Measurements from ENCODE around the gene DNAAF2.
"Not testable (repeated sequence)": the region's sequence is repeated elsewhere in the genome, so short reads cannot be mapped to it uniquely, and the experiment has no call there.

Gene DNAAF2

DNA sequence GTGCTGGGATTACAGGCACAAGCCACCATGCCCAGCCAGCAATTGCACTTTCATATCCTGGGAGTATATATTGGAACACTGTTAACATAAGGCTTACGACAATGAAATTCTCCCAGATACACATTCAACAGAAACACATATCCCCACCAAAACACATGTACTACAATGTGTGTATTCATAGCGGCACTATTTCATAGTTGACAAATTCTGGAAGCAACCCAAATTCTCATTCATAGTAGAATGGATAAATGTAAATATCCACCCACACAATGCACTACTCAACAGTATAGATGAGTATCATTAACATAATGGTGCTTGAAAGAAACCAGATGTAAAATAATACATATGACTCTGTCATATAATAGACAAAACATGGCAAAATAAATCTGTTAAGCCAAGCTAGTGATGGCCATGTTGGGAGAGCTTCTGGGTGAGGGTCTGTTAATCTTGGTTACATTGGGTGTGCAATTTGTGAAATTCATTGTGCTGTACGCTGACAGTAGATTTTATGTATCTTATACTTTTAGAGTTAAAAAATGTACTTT lies 2.6 kb upstream of the DNAAF2 start:
- no peak for TF ChIP-seq POLR2A (IDR thresholded peaks at IDR 0.05; ENCODE audit: low read depth, low read length)
- DNase-seq (ENCODE audit: insufficient read length, low spot score) (no peak), FAIRE-seq (no peak)

DNA sequence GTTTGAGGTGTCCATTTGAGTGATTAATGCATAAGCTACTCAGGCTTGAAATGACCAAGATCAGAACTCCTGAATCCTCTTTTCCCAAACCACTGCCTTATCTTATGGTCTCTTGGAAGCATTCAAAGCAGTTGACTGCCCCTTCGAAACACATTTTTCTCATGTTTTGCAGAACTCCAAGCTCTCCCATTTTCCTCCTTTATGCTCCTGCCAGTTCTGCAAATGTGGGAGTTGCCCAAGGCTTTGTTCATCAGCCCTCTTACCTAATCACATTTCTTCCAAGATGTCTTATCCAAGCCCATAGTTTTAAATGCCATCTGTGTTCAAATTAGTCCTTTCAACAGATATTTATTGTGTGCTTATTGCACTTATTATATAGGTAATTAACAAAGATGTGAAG lies 1.8 kb upstream of the DNAAF2 start:
- DNase-seq (ENCODE audit: insufficient read length, low spot score): no peak
- no peak for TF ChIP-seq POLR2A (IDR thresholded peaks at IDR 0.05; ENCODE audit: low read depth, low read length)
- FAIRE-seq: no peak

DNA sequence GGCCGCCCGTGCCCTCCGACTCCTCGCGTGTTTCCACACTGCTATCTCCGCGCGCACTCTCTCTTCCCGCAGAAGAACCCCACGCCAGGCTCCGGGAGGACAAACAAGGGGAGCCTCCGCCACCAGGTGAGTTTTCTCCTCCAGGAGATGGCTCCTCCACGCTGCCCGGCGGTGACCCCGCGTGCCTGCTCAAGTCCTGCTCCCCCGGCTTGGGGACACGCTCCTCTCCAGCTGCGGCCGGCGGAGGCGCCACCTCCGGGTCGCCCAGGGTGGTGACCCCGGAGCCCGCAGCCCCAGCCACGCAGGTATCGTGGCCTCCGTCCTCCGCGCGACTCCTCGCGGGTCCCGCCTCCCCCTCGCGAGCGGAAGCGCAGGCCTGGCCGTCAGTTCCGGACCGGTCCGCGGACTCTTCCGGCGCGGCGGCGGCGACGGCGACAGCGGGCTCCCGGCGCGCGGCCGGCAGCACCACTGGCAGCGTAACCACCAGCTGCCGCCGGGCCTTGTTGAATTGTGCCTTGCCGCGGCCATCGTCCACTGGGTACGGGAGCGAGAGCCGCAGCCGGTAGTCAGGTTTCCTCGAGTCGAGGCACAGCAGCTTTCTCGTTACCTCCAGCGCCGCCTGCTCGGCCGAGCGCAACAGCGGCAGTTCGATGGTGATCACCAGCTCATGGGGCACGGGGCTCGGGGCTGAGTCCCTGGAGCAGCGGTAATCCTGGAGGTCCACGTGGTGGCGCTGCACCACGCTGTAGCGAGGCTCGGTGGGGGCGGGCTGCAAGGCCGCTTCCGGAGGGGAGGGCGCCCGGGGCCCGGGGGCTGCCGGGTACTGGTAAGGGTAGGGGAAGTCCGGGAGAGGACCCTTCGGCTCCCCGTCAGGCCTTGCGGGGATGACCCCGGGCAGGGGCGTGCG lies 1.2 kb downstream of the DNAAF2 start:
- FAIRE-seq: peak; percentile 52
- DNase-seq (ENCODE audit: insufficient read length, low spot score): peak; percentile 72
- peak; percentile 74 for TF ChIP-seq POLR2A (IDR thresholded peaks at IDR 0.05; ENCODE audit: low read depth, low read length)

GRCh38 chr14:49623941-49624839 lies 10.9 kb downstream of the DNAAF2 start:
- FAIRE-seq: no peak
- TF ChIP-seq POLR2A (IDR thresholded peaks at IDR 0.05; ENCODE audit: low read depth, low read length): no peak
- DNase-seq (ENCODE audit: insufficient read length, low spot score): no peak

DNA sequence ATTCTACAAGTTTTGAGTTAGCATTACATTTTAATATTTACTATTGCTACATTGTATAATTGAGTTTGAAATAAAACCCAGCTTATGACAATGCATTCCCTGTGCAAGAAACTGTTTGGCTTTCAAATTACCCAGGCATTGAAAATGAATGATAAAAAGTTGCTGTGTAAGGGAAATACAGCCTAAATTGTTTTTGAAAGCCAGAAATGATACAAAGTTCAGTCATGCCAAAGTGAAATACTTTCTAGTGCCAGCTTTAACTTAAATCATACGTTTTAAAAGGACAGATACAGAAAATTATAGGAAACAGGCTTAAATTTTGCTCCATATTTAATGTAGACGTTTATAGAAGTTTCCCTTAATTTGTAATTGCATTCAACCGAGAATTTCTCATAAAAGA lies 11.7 kb downstream of the DNAAF2 start:
- no peak for FAIRE-seq
- no peak for DNase-seq (ENCODE audit: insufficient read length, low spot score)
- no peak for TF ChIP-seq POLR2A (IDR thresholded peaks at IDR 0.05; ENCODE audit: low read depth, low read length)

- FAIRE-seq: no peak
- TF ChIP-seq POLR2A (IDR thresholded peaks at IDR 0.05; ENCODE audit: low read depth, low read length): no peak
- DNase-seq (ENCODE audit: insufficient read length, low spot score): no peak
Measured at GRCh38 chr14:49622022-49622607, 12.9 kb downstream of the DNAAF2 start.

GRCh38 chr14:49621114-49621881 lies 13.7 kb downstream of the DNAAF2 start:
- no peak for TF ChIP-seq POLR2A (IDR thresholded peaks at IDR 0.05; ENCODE audit: low read depth, low read length)
- no peak for DNase-seq (ENCODE audit: insufficient read length, low spot score)
- FAIRE-seq: no peak

GRCh38 chr14:49620182-49621113 lies 14.6 kb downstream of the DNAAF2 start, which contains the start of the genes MGAT2 and RPL36AL:
Gene MGAT2, plus strand, starts transcription at chr14:49620799. Its CDS starts 470 bp downstream, at chr14:49621269.
Gene RPL36AL, minus strand, starts transcription at chr14:49620626. Its CDS starts 1,522 bp downstream, at chr14:49619104.
- DNase-seq (ENCODE audit: insufficient read length, low spot score) (peak; percentile 76), FAIRE-seq (peak; percentile 67)
- TF ChIP-seq POLR2A (IDR thresholded peaks at IDR 0.05; ENCODE audit: low read depth, low read length): peak; percentile 89

- DNase-seq (ENCODE audit: insufficient read length, low spot score): no peak
- TF ChIP-seq POLR2A (IDR thresholded peaks at IDR 0.05; ENCODE audit: low read depth, low read length): no peak
- FAIRE-seq: no peak
Measured at GRCh38 chr14:49619730-49620129, 15.3 kb downstream of the DNAAF2 start.

GRCh38 chr14:49619273-49619672 lies 15.8 kb downstream of the DNAAF2 start:
- DNase-seq (ENCODE audit: insufficient read length, low spot score); FAIRE-seq: not testable (repeated sequence)

GRCh38 chr14:49617852-49618519 lies 17.1 kb downstream of the DNAAF2 start:
- TF ChIP-seq POLR2A (IDR thresholded peaks at IDR 0.05; ENCODE audit: low read depth, low read length): no peak
- DNase-seq (ENCODE audit: insufficient read length, low spot score): no peak
- FAIRE-seq: no peak
